ENCODE data around the gene C2CD4A. TPM values are rescaled to one million over a fixed set of nuclear protein-coding genes. Genes with fewer than 3 reads are reported as not detected.

The C2CD4A gene
- total RNA-seq, 1 donor from 2014 or later = under 0.01 TPM

GRCh38 chr15:62093809-62094208 is 27.0 kb downstream of the C2CD4A start:
- no peak for DNase-seq (ENCODE audit: low spot score in 2 of 2)
- FAIRE-seq = no peak

GRCh38 chr15:62094388-62094787 is 27.6 kb downstream of the C2CD4A start:
- DNase-seq (ENCODE audit: low spot score in 2 of 2) (no peak), FAIRE-seq (no peak)

GRCh38 chr15:62099094-62099601 is 32.4 kb downstream of the C2CD4A start:
- FAIRE-seq (no peak), DNase-seq (ENCODE audit: low spot score in 2 of 2) (no peak)

GRCh38 chr15:62103431-62103830 is 36.7 kb downstream of the C2CD4A start:
- no peak for DNase-seq (ENCODE audit: low spot score in 2 of 2)
- no peak for FAIRE-seq

- DNase-seq (ENCODE audit: low spot score in 2 of 2) = no peak
- FAIRE-seq = no peak
Measured at GRCh38 chr15:62104401-62104800, 37.6 kb downstream of the C2CD4A start.

GRCh38 chr15:62104846-62105245 is 38.1 kb downstream of the C2CD4A start:
- no peak for DNase-seq (ENCODE audit: low spot score in 2 of 2)
- FAIRE-seq = no peak

- no peak for FAIRE-seq
- no peak for DNase-seq (ENCODE audit: low spot score in 2 of 2)
Measured at GRCh38 chr15:62105266-62105665, 38.5 kb downstream of the C2CD4A start.

- no peak for DNase-seq (ENCODE audit: low spot score in 2 of 2)
- FAIRE-seq = no peak
Measured at GRCh38 chr15:62106096-62106495, 39.3 kb downstream of the C2CD4A start.

- FAIRE-seq (no peak), DNase-seq (ENCODE audit: low spot score in 2 of 2) (no peak)
Measured at GRCh38 chr15:62107571-62108121, 40.9 kb downstream of the C2CD4A start.

GRCh38 chr15:62108411-62108810 is 41.6 kb downstream of the C2CD4A start:
- FAIRE-seq (no peak), DNase-seq (ENCODE audit: low spot score in 2 of 2) (no peak)

GRCh38 chr15:62109437-62109836 is 42.7 kb downstream of the C2CD4A start:
- DNase-seq (ENCODE audit: low spot score in 2 of 2) (no peak), FAIRE-seq (no peak)

- DNase-seq (ENCODE audit: low spot score in 2 of 2) = no peak
- FAIRE-seq = no peak
Measured at GRCh38 chr15:62109982-62110851, 43.4 kb downstream of the C2CD4A start.

- no peak for FAIRE-seq
Measured at GRCh38 chr15:62112081-62112480, 45.3 kb downstream of the C2CD4A start.

GRCh38 chr15:62112616-62113593 is 46.1 kb downstream of the C2CD4A start:
- DNase-seq (ENCODE audit: low spot score in 2 of 2) = no peak
- no peak for FAIRE-seq

More at GRCh38 chr15:62112081-62112480, 45.3 kb downstream of the C2CD4A start:
- DNase-seq (ENCODE audit: low spot score in 2 of 2) = no peak

- FAIRE-seq = no peak
- DNase-seq (ENCODE audit: low spot score in 2 of 2) = no peak
Measured at GRCh38 chr15:62115847-62116246, 49.1 kb downstream of the C2CD4A start.

- DNase-seq (ENCODE audit: low spot score in 2 of 2) (no peak), FAIRE-seq (no peak)
Measured at GRCh38 chr15:62118520-62119226, 51.9 kb downstream of the C2CD4A start.

- no peak for FAIRE-seq
- no peak for DNase-seq (ENCODE audit: low spot score in 2 of 2)
Measured at GRCh38 chr15:62119227-62119864, 52.6 kb downstream of the C2CD4A start.

- DNase-seq (ENCODE audit: low spot score in 2 of 2) (no peak), FAIRE-seq (no peak)
Measured at GRCh38 chr15:62119874-62120273, 53.1 kb downstream of the C2CD4A start.

Measured in frontal cortex (tissue), 4 donors.